HCT116 (cell line): ENCODE results near the gene THAP3. TPM values are rescaled to one million over a fixed set of nuclear protein-coding genes. Genes with fewer than 3 reads are reported as not detected.

Experiments used
- ATAC-seq: fragments of 200-7000 bp; cut with Tn5 transposase; 2 replicates; pipeline ENCODE4 v1.9.1; 2020; ENCODE audit warnings: mild to moderate bottlenecking, moderate library complexity
- BruUV-seq: library from RNA; stranded (reverse); fragments of 400-500 nt; replicated peaks from 2 replicates; lab custom pipeline; 2021; lab: Mats Ljungman, UMichigan
- CTCF ChIA-PET: fragments of 300-600 bp; sonication (Branson Sonifier 250); formaldehyde crosslinking; loops from one replicate; lab custom pipeline; 2021; ENCODE audit warnings: antibody characterized with exemption; lab: Charles Lee
- POLR2A ChIA-PET: fragments of 300-600, 350-600 bp; sonication (Branson Sonifier 250); formaldehyde crosslinking; loops from one replicate; lab custom pipeline; 2021; ENCODE audit warnings: antibody characterized with exemption; lab: Charles Lee
- RAD21 ChIA-PET, 2 experiments: fragments of 300-600 bp; sonication (Branson Sonifier 250); formaldehyde crosslinking; loops; one replicate each; lab custom pipeline; 2023; ENCODE audit warnings: low total read pairs in 2 of 2; ENCODE audit not compliant: uncharacterized antibody in 2 of 2, unreplicated experiment in 2 of 2, low non-redundant PET in 1 of 2; lab: Charles Lee
- DNase-seq: peaks from one replicate; pipeline ENCODE4 v3.0.0-alpha.2; 2010; ENCODE audit warnings: low read depth, low spot score
- H2AFZ ChIP-seq: fragments of 200-600 bp; shearing (Covaris generic), sonication (generic); 2 replicates; pipeline ENCODE4 v1.6.1; 2017; ENCODE audit warnings: low read depth, mixed run types, mixed read lengths, antibody characterized with exemption, low read length; ENCODE audit not compliant: poor library complexity, severe bottlenecking
- H3K27ac ChIP-seq: 2 replicates; pipeline ENCODE4 v1.5.1; 2012; ENCODE audit warnings: low read depth, low read length
- H3K27me3 ChIP-seq: fragments of 200-600 bp; sonication (generic); 2 replicates; pipeline ENCODE4 v1.6.1; 2016; ENCODE audit warnings: mixed run types, low read length, mixed read lengths; ENCODE audit not compliant: insufficient read depth
- H3K36me3 ChIP-seq, 2 experiments: fragments of 200-500 bp in 1 of 2; fragments of 200-600 bp in 1 of 2; sonication (Bioruptor generic) in 1 of 2; sonication (generic) in 1 of 2; 2 replicates each; pipeline versions ENCODE4 v1.5.1 to v1.6.1; 2014 to 2016; ENCODE audit warnings: low read length in 2 of 2, inconsistent platforms in 1 of 2, mixed read lengths in 1 of 2, mixed run types in 1 of 2; ENCODE audit not compliant: insufficient read depth in 2 of 2, control insufficient read depth in 1 of 2
- H3K4me1 ChIP-seq, 2 experiments: fragments of 200-600 bp in 1 of 2; sonication (generic) in 1 of 2; 2 replicates each; pipeline versions ENCODE4 v1.5.1 to v1.6.1; 2012 to 2017; ENCODE audit warnings: low read length in 2 of 2, inconsistent platforms in 1 of 2, mild to moderate bottlenecking in 1 of 2, mixed read lengths in 1 of 2, mixed run types in 1 of 2, moderate library complexity in 1 of 2; ENCODE audit not compliant: insufficient read depth in 2 of 2, control insufficient read depth in 1 of 2
- H3K4me2 ChIP-seq: fragments of 200-600 bp; sonication (generic); 2 replicates; pipeline ENCODE4 v1.6.1; 2017; ENCODE audit warnings: mixed run types, low read length, mixed read lengths
- H3K4me3 ChIP-seq, 2 experiments: fragments of 200-600 bp in 1 of 2; sonication (generic) in 1 of 2; replicated peaks in 1 of 2; 2 replicates each; pipeline ENCODE4 v1.5.1; 2011 to 2016; ENCODE audit warnings: low read length in 2 of 2, control low read depth in 1 of 2, low read depth in 1 of 2, mild to moderate bottlenecking in 1 of 2, mixed read lengths in 1 of 2, mixed run types in 1 of 2
- H3K79me2 ChIP-seq: fragments of 200-600 bp; sonication (generic); 2 replicates; pipeline ENCODE4 v1.6.1; 2017; ENCODE audit warnings: mild to moderate bottlenecking, mixed run types, low read length, moderate library complexity, mixed read lengths; ENCODE audit not compliant: insufficient read depth
- H3K9ac ChIP-seq: fragments of 200-600 bp; sonication (generic); 2 replicates; pipeline ENCODE4 v1.6.1; 2016; ENCODE audit warnings: low read length, mixed read lengths
- H3K9me2 ChIP-seq: fragments of 200-600 bp; sonication (generic), shearing (Covaris generic); 2 replicates; pipeline ENCODE4 v1.6.1; 2017; ENCODE audit warnings: mixed run types, mild to moderate bottlenecking, moderate library complexity; ENCODE audit not compliant: insufficient read depth
- H3K9me3 ChIP-seq, 2 experiments: fragments of 200-500 bp in 1 of 2; fragments of 200-600 bp in 1 of 2; sonication (Bioruptor generic) in 1 of 2; sonication (generic) in 1 of 2; 2 replicates each; pipeline ENCODE4 v1.6.1; 2014 to 2017; ENCODE audit warnings: low read length in 2 of 2, mixed read lengths in 2 of 2, inconsistent platforms in 1 of 2, low read depth in 1 of 2, mild to moderate bottlenecking in 1 of 2, mixed run types in 1 of 2, moderate library complexity in 1 of 2; ENCODE audit not compliant: control insufficient read depth in 1 of 2, insufficient read depth in 1 of 2
- H4K20me1 ChIP-seq: fragments of 200-600 bp; sonication (generic), shearing (Covaris generic); 2 replicates; pipeline ENCODE4 v1.6.1; 2017; ENCODE audit warnings: mixed run types, mild to moderate bottlenecking, moderate library complexity; ENCODE audit not compliant: insufficient read depth
- ATF3 ChIP-seq: IDR thresholded peaks from 2 replicates; pipeline ENCODE4 v1.6.1; 2012
- CEBPB ChIP-seq: IDR thresholded peaks from 2 replicates; pipeline ENCODE4 v1.6.1; 2012; ENCODE audit warnings: low read depth
- CTCF ChIP-seq, 3 experiments: fragments of 200-600 bp in 1 of 3; sonication (generic) in 1 of 3; IDR thresholded peaks in 2 of 3; conservative IDR thresholded peaks in 1 of 3; 2 replicates each; pipeline ENCODE4 v1.5.1; 2012 to 2017; ENCODE audit warnings: low read depth in 2 of 3, low read length in 2 of 3, antibody characterized with exemption in 1 of 3, borderline replicate concordance in 1 of 3, control low read depth in 1 of 3, mild to moderate bottlenecking in 1 of 3, mixed read lengths in 1 of 3, mixed run types in 1 of 3, moderate library complexity in 1 of 3; ENCODE audit not compliant: insufficient read depth in 1 of 3
- EZH2 ChIP-seq: fragments of 200-600 bp; sonication (generic); IDR thresholded peaks from 2 replicates; pipeline ENCODE4 v1.6.1; 2017; ENCODE audit warnings: antibody characterized with exemption, mixed run types
- POLR2AphosphoS5 ChIP-seq: IDR thresholded peaks from 2 replicates; pipeline ENCODE4 v1.6.1; 2011; ENCODE audit warnings: mild to moderate bottlenecking, low read depth, low read length, moderate library complexity
- RAD21 ChIP-seq: IDR thresholded peaks from 2 replicates; pipeline ENCODE4 v1.6.1; 2012; ENCODE audit warnings: low read depth, mild to moderate bottlenecking
- REST ChIP-seq: IDR thresholded peaks from 2 replicates; pipeline ENCODE4 v1.6.1; 2012; ENCODE audit warnings: low read depth
- SRF ChIP-seq: IDR thresholded peaks from 2 replicates; pipeline ENCODE4 v1.6.1; 2012; ENCODE audit warnings: low read depth
- ZFX ChIP-seq: fragments of 450-650 bp; IDR thresholded peaks from 2 replicates; pipeline ENCODE4 v1.6.1; 2017
- ZNF274 ChIP-seq: fragments of 200-500 bp; sonication (Bioruptor generic); IDR thresholded peaks from 2 replicates; pipeline ENCODE4 v1.6.1; 2014; ENCODE audit warnings: mild to moderate bottlenecking, low read depth, low read length, inconsistent platforms
- intact Hi-C: fragments of 100-400 bp; cut with micrococcal nuclease; formaldehyde crosslinking; loops from 2 replicates; pipeline ENCODE4 v1.10.0; 2022
- total RNA-seq: library from RNA; stranded (reverse); gene quantifications from one replicate; pipeline ENCODE4 v1.2.1, GENCODE V29; 2021; ENCODE audit not compliant: unreplicated experiment

THAP3 gene
- total RNA-seq, 1 experiment from 2014 or later: 23.1 TPM

DNA sequence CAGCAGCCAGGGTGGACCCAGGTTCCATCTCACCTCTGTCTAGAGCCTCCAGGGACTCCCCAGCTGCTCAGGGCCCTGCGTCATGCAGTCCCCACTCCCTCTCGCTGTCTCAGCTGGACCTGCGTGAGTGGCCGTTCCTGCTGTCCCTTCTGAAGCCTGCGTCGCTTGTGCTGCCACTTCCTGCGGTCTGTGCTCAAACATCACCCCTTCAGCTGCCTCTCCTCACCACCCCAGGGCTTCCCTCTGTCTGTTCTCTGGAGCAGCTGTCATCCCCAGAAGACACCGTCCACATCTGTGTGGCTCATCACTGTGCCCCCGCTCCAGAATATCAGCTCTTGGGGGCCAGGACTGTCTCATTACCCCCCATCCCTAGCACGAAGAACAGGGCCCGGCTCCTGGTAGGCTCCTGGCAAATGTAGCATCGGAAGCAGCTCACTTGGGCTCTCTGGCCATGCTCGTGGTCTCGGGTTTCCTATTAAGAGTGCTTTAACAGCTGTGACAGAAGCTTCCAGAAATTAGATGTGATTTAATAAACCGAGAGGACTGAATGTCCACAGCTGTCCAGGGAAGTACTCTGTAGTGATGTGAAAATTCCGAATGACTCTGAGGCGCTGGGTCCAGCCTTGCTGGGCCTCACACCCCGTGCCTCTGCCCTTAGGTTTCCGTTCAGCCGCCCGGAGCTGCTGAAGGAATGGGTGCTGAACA is 3.3 kb downstream of the THAP3 start:
- Histone ChIP-seq H3K4me2 (no peak overlapping the region), H4K20me1 (no peaks in the 10 kb centered on the region), H3K27me3 (no peaks in the 10 kb centered on the region), H3K4me1 (peaks cover 0 to 18% of the 10 kb centered on the region in 2 experiments; a peak in 2 of 4 replicates), H3K9me3 (no peaks in the 10 kb centered on the region), H3K36me3 (peaks cover 12 to 15% of the 10 kb centered on the region in 2 experiments; a peak in 3 of 4 replicates), H3K9me2 (no peaks in the 10 kb centered on the region), H3K9ac (no peak overlapping the region), H3K27ac (no peak overlapping the region), H3K4me3 (no peak overlapping the region), H2AFZ (no peak overlapping the region), H3K79me2 (peaks cover 38% of the 10 kb centered on the region)
- DNase-seq (no peak), ATAC-seq (no peak)
- no peak for TF ChIP-seq RAD21
- no peak for TF ChIP-seq ZFX
- no peak for TF ChIP-seq CTCF (IDR thresholded peaks at IDR 0.05 in 2 of 3, conservative IDR thresholded peaks at IDR 0.05 in 1 of 3; ENCODE audit: borderline replicate concordance in 1 of 3, insufficient read depth in 1 of 3, low read depth in 2 of 3, low read length in 2 of 3)
- TF ChIP-seq CEBPB: no peak
- no peak for TF ChIP-seq SRF
- no peak for TF ChIP-seq EZH2
- TF ChIP-seq REST: no peak
- no peak for TF ChIP-seq POLR2AphosphoS5
- TF ChIP-seq ZNF274: no peak
- no peak for TF ChIP-seq ATF3
- RAD21 ChIA-PET: no interaction called here
- POLR2A ChIA-PET: no interaction called here
- CTCF ChIA-PET: no interaction called here
- intact Hi-C loops: no loop called here
- BruUV-seq: no TSS peak
